Lower leg skin (tissue), 3 donors: ENCODE data around the gene LMAN1.

Source experiments
- POLR2A ChIP-seq, 2 donors: fragments of 450-650 bp; IDR thresholded peaks; one replicate each; pipeline ENCODE4 v1.6.1; 2016 to 2017; ENCODE audit warnings: antibody characterized with exemption in 2 of 2, mild to moderate bottlenecking in 1 of 2, moderate library complexity in 1 of 2
- TF ChIP-seq, protein P1 (sequence below), 3 donors: fragments of 450-650 bp; IDR thresholded peaks; one replicate each; pipeline ENCODE4 v1.5.1; 2016; ENCODE audit warnings: antibody characterized with exemption in 3 of 3, mild to moderate bottlenecking in 3 of 3, moderate library complexity in 2 of 3

GRCh38 chr18:59380706-59381105, 21.6 kb upstream of the LMAN1 start:
- TF ChIP-seq, protein P1, sequence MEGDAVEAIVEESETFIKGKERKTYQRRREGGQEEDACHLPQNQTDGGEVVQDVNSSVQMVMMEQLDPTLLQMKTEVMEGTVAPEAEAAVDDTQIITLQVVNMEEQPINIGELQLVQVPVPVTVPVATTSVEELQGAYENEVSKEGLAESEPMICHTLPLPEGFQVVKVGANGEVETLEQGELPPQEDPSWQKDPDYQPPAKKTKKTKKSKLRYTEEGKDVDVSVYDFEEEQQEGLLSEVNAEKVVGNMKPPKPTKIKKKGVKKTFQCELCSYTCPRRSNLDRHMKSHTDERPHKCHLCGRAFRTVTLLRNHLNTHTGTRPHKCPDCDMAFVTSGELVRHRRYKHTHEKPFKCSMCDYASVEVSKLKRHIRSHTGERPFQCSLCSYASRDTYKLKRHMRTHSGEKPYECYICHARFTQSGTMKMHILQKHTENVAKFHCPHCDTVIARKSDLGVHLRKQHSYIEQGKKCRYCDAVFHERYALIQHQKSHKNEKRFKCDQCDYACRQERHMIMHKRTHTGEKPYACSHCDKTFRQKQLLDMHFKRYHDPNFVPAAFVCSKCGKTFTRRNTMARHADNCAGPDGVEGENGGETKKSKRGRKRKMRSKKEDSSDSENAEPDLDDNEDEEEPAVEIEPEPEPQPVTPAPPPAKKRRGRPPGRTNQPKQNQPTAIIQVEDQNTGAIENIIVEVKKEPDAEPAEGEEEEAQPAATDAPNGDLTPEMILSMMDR (IDR thresholded peaks at IDR 0.05): no peak
- TF ChIP-seq POLR2A (IDR thresholded peaks at IDR 0.05): no peak
